HS-27A (cell line): Measurements from ENCODE around the gene SCUBE2.
"Not testable (repeated sequence)": the region's sequence is repeated elsewhere in the genome, so short reads cannot be mapped to it uniquely, and the experiment has no call there.

ENCODE experiments used
- DNase-seq: peaks from one replicate; pipeline ENCODE4 v3.0.0-alpha.2; 2012; ENCODE audit warnings: low read depth, missing footprints

Gene SCUBE2

GRCh38 chr11:9104580-9104979 is 13.2 kb upstream of the SCUBE2 start:
- DNase-seq, result no peak

DNA sequence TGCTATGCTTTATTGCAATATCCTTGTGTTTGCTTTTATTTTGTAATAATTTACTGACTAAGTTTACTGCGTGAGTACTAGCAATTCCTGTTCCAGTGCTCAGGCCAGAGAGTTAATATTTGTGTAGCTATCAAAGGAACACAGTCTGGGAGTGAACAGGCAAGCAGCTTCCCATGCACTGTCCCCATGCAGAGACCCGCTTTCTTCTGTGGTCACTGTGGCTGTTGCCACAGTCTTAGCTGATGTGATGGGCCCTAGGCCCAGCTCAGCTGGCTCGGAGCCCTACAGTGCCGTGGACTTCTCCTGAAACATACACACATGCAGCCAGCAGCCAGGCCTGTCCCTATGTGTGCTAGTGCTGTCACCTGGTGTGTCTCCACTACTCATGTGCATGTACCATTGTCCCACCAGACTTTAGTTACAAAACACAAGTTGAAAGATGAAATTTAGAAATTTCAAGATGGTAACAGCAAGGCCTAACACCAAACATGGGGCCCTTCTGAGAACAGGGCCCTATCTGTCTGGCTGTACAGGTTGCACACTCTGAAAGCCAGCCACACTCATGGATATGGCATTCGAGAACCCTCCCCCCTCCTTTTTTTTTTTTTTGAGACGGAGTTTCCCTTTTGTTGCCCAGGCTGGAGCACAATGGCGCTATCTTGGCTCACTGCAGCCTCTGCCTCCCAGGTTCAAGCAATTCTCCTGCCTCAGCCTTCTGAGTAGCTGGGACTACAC is 12.3 kb upstream of the SCUBE2 start:
- no peak for DNase-seq

- DNase-seq, result no peak
These were observed 8.2 kb upstream of the SCUBE2 start for GRCh38 chr11:9099617-9100016.

GRCh38 chr11:9098455-9098854 is 7.1 kb upstream of the SCUBE2 start:
- not testable (repeated sequence) for DNase-seq

DNA sequence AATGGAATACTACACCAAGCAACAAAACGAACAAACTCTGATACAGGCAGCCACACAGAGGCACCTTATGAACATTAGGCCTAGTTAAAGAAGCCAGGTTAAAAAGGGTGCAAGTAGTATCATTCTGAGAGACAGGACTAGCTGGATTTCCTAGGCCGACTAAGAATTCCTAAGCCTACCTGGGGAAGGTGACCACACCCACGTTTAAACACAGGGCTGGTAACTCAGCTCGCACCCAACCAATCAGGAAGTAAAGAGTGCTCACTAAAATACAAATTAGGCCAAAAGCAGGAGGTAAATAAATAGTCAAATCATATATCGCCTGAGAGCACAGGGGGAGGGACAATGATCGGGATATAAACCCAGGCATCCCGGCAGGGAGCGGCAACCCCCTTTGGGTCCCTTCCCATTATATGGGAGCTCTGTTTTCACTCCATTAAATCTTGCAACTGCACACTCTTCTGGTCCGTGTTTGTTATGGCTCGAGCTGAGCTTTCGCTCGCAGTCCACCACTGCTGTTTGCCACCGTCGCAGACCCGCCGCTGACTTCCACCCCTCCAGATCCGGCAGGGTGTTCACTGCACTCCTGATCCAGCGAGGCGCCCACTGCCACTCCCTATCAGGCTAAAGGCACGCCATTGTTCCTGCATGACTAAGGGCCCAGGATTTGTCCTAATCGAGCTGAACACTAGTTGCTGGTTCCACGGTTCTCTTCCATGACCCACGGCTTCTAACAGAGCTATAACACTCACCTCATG is 6.0 kb upstream of the SCUBE2 start:
- DNase-seq, result not testable (repeated sequence)

- no peak for DNase-seq
These were observed 5.0 kb upstream of the SCUBE2 start for GRCh38 chr11:9096427-9096826.

- no peak for DNase-seq
These were observed 4.0 kb upstream of the SCUBE2 start for GRCh38 chr11:9095421-9095820.

DNA sequence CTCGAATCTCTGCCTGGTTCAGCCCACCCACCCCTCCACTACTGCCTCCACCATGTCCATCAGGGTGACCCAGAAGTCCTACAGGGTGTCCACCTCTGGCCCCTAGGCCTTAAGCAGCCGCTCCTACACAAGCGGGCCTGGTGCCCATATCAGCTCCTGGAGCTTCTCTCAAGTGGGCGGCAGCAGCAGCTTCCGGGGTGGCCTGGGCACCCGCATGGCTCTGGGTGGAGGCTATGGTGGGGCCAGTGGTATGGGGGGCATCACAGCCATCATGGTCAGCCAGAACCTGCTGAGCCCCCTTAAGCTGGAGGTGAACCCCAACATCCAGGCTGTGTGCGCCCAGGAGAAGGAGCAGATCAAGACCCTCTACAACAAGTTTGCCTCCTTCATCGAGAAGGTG is 3.0 kb upstream of the SCUBE2 start:
- DNase-seq, result no peak

GRCh38 chr11:9092853-9093778 is 1.7 kb upstream of the SCUBE2 start:
- DNase-seq, result no peak

GRCh38 chr11:9092072-9092471 is 673 bp upstream of the SCUBE2 start:
- DNase-seq, result no peak

GRCh38 chr11:9090488-9091043 is 833 bp downstream of the SCUBE2 start:
- no peak for DNase-seq

- DNase-seq, result no peak
These were observed 1.8 kb downstream of the SCUBE2 start for GRCh38 chr11:9089636-9090035.

- DNase-seq, result no peak
These were observed 2.3 kb downstream of the SCUBE2 start for GRCh38 chr11:9089061-9089460.

DNA sequence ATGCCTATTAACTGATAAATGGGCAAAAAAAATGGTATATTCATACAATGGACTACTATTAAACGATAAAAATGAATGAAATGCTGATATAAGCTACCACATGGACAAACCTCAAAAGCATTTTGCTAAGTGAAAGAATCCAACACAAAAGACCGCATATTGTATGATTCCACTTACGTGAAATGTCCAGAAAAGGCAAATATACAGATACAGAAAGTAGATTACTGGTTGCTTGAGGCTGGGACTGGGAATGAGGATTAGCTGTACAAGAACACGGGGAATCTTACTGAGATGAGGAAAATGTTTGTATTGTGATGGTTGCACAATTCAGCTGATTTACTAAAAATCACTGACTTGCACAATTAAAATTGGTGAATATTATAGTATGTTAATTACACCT is 8.8 kb downstream of the SCUBE2 start:
- no peak for DNase-seq

GRCh38 chr11:9081153-9081552 is 10.2 kb downstream of the SCUBE2 start:
- no peak for DNase-seq

- no peak for DNase-seq
These were observed 13.0 kb downstream of the SCUBE2 start for GRCh38 chr11:9078113-9079086.

DNA sequence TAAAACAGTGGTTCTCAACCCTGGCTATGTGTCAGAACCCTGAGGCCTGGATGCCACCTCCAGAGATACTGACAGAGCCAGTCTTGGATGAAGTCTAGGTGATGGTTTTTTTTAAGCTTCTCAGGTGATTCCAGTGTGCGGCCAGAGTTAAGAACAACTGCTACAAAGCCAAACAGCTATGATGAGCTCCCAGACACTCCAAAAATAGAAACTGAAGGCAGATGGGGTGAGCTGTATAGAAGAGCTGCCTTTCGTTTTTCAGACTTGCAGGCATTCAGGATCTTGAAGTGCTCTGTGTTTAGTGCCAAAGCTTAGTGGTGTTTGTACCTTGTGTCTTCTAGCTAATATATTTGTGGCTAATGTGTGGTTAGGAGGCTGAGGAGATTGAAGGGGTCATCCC is 14.2 kb downstream of the SCUBE2 start:
- no peak for DNase-seq

GRCh38 chr11:9076661-9077060 is 14.7 kb downstream of the SCUBE2 start:
- DNase-seq, result no peak

- no peak for DNase-seq
These were observed 15.4 kb downstream of the SCUBE2 start for GRCh38 chr11:9076046-9076445.

GRCh38 chr11:9075556-9075955 is 15.8 kb downstream of the SCUBE2 start:
- no peak for DNase-seq
